ENCODE measurements around the gene WNT3. TPM values are rescaled to one million over a fixed set of nuclear protein-coding genes. Genes with fewer than 3 reads are reported as not detected.

Gene WNT3
- total RNA-seq, 4 donors from 2014 or later: 0.46 to 0.90 TPM; not detected in 2

DNA sequence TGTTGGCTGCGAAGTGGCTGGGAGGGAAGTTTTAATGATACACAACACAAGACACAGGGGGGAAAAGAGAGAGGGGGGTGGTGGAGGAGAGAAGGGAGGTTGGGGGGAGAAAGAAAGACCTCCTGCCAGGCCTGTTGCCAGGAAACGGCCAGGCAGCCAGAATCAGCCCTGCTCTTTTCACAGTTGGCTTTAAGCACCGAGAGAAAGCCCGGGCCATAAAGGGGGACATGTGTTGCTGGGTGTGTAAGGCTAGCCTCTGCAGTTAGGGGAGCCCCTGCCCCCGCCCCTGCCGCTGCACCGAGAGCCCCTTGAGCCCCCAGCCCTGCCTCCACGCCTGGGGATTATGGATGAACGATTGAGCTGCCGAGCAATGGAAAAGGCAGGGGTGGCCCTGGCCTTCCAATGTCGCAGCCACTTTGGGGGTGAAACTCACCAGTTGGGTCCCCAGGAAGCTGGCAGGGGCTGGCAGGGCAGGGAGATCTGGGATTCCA, 13.9 kb upstream of the WNT3 start:
- no peak for DNase-seq
- intact Hi-C loops (cut with DNase I; ENCODE audit: low total_unique reads): no loop called here
- TF ChIP-seq, protein P1, sequence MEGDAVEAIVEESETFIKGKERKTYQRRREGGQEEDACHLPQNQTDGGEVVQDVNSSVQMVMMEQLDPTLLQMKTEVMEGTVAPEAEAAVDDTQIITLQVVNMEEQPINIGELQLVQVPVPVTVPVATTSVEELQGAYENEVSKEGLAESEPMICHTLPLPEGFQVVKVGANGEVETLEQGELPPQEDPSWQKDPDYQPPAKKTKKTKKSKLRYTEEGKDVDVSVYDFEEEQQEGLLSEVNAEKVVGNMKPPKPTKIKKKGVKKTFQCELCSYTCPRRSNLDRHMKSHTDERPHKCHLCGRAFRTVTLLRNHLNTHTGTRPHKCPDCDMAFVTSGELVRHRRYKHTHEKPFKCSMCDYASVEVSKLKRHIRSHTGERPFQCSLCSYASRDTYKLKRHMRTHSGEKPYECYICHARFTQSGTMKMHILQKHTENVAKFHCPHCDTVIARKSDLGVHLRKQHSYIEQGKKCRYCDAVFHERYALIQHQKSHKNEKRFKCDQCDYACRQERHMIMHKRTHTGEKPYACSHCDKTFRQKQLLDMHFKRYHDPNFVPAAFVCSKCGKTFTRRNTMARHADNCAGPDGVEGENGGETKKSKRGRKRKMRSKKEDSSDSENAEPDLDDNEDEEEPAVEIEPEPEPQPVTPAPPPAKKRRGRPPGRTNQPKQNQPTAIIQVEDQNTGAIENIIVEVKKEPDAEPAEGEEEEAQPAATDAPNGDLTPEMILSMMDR (IDR thresholded peaks at IDR 0.05): no peak
- TF ChIP-seq POLR2A (IDR thresholded peaks at IDR 0.05): no peak
- no peaks in the 10 kb centered on the region for H3K9me3 ChIP-seq
- H3K4me3 ChIP-seq: no peak overlapping the region
- no peaks in the 10 kb centered on the region for H3K4me1 ChIP-seq
- H3K27me3 ChIP-seq: no peaks in the 10 kb centered on the region
- no peak overlapping the region for H3K27ac ChIP-seq
- H3K36me3 ChIP-seq: no peaks in the 10 kb centered on the region

DNA sequence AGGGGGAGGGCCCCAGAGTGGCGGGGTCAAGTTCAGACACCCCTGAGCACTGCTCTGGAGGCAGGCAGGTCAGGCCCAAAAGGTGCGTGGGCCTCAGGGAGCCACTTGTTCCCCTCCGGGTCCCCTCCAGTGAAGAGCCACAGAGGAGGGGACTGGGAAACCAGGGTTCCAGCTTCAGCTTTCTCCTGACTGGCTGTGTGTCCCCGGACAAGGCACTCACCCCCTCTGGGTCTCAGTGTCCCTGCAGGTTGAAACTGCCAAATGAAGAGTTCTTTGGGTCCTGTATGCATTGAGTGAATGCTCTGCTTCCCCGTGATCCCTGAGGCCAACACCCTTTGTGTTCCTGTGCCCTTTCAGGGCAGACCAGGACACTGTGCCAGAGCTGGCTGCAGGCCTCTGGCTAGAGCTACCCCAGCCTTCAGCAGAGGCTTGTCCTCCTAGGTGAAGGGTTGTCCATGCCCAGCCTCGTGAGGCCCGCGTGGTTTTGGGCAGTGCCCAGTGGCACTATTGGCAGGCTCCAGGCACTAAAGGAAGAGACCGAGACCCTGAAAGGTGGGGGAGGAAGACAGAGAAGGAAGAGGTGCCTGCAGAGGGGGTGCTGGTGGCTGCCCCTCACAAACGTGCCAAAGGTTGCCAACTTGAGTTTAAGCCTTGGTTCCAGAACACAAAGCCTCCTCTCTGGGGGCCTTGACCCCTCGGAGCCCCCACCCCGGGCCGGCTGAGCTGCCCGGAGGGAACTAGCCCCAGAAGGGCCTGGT, 13.3 kb upstream of the WNT3 start:
- intact Hi-C loops (cut with DNase I; ENCODE audit: low total_unique reads): no loop called here
- Histone ChIP-seq H3K4me1 (no peaks in the 10 kb centered on the region), H3K36me3 (no peaks in the 10 kb centered on the region), H3K9me3 (no peaks in the 10 kb centered on the region), H3K27me3 (no peaks in the 10 kb centered on the region), H3K27ac (no peak overlapping the region), H3K4me3 (no peak overlapping the region)
- TF ChIP-seq, protein P1 (IDR thresholded peaks at IDR 0.05): no peak
- no peak for TF ChIP-seq POLR2A (IDR thresholded peaks at IDR 0.05)
- no peak for DNase-seq

DNA sequence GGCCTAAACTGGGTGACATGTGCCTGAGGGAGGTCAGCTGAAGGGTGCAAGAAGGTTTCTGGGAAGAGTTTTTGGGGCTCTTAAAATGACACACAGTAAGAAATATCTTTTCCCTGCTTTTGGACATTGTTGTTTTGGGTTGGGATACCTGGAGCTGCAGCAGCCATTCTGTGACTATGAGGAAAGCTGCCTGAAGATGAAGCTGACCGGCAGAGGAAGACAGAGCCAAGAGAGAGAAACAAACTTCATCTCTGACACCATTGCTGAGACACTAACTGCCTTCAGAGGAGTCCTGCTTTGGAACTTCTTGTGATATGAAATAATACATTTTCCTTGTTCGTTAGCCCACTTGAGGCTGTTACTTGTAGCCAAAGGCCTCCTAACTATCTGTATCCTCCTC, 8.8 kb upstream of the WNT3 start:
- Histone ChIP-seq H3K4me1 (no peaks in the 10 kb centered on the region), H3K27ac (no peak overlapping the region), H3K9me3 (no peaks in the 10 kb centered on the region), H3K27me3 (peaks cover 4 to 5% of the 10 kb centered on the region in 2 donors), H3K36me3 (no peaks in the 10 kb centered on the region), H3K4me3 (no peak overlapping the region)
- no peak for DNase-seq
- intact Hi-C loops (cut with DNase I; ENCODE audit: low total_unique reads): no loop called here
- TF ChIP-seq, protein P1 (IDR thresholded peaks at IDR 0.05): no peak
- TF ChIP-seq POLR2A (IDR thresholded peaks at IDR 0.05): no peak

DNA sequence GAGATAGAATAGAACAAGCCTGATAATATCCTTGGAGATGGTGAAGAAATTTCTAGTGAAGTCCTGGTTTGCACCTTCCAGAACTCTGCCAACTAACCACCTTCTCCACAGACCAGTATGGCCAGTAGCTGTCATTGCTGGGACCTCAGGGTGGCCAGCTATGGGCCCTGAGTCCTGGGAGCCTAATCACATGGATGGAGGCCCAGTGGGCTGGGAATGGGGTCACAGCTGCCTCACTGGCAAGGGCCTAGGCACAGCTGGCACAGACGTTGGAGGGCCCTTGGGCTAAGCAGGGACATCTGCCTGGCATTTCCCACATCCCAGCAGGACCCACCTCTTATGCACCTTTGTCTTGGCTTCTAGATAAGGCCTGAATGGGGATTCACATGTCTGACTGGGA, 7.6 kb upstream of the WNT3 start:
- intact Hi-C loops (cut with DNase I; ENCODE audit: low total_unique reads): no loop called here
- Histone ChIP-seq H3K27me3 (peaks cover 8 to 16% of the 10 kb centered on the region in 2 donors), H3K4me3 (no peak overlapping the region), H3K36me3 (no peaks in the 10 kb centered on the region), H3K27ac (no peak overlapping the region), H3K9me3 (no peaks in the 10 kb centered on the region), H3K4me1 (no peaks in the 10 kb centered on the region)
- no peak for TF ChIP-seq POLR2A (IDR thresholded peaks at IDR 0.05)
- TF ChIP-seq, protein P1 (IDR thresholded peaks at IDR 0.05): no peak
- DNase-seq: no peak

DNA sequence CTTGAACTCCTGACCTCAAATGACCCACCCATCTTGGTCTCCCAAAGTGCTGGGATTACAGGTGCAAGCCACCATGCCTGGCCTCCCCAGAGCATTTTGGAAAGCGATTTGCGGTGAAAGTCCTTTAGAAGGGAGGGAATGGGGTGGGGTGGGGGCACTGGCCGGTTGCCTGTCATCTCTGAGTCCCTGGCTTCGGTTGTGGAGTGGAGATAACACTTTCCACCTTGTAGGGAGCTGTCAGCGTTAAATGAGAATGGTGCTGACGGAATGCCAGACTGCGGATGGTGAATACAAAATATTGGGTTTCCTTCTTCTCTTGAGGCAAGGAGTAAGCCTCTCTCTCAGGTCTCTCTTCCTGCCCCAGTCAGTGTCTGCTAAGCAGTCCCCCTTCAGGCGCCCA, 5.2 kb upstream of the WNT3 start:
- Histone ChIP-seq H3K27ac (no peak overlapping the region), H3K9me3 (no peaks in the 10 kb centered on the region), H3K4me3 (no peak overlapping the region), H3K27me3 (peaks cover 8 to 39% of the 10 kb centered on the region in 2 donors), H3K4me1 (peaks cover 0 to 8% of the 10 kb centered on the region in 2 donors), H3K36me3 (no peaks in the 10 kb centered on the region)
- intact Hi-C loops (cut with DNase I; ENCODE audit: low total_unique reads): no loop called here
- TF ChIP-seq, protein P1 (IDR thresholded peaks at IDR 0.05): no peak
- TF ChIP-seq POLR2A (IDR thresholded peaks at IDR 0.05): no peak
- DNase-seq: no peak

All from uterus (tissue), 4 donors.